GM19463 (cell line): ENCODE results near the gene AP2M1.
"Not testable (repeated sequence)": the region's sequence is repeated elsewhere in the genome, so short reads cannot be mapped to it uniquely, and the experiment has no call there.

Experiments
- ATAC-seq: cut with Tn5 transposase; IDR thresholded peaks from one replicate; pipeline ENCODE4 v1.9.1; 2021; ENCODE audit warnings: mild to moderate bottlenecking, moderate library complexity; ENCODE audit not compliant: unreplicated experiment

AP2M1 gene

GRCh38 chr3:184174646-184175492 lies at the start of gene AP2M1:
Gene AP2M1 (plus strand): TSS chr3:184174855. CDS start chr3:184176994, 2,139 bp downstream.
- peak; percentile 95 for ATAC-seq

GRCh38 chr3:184126006-184126405 lies 48.6 kb upstream of the AP2M1 start:
- ATAC-seq: no peak

GRCh38 chr3:184129012-184129411 lies 45.6 kb upstream of the AP2M1 start:
- ATAC-seq: no peak

- no peak for ATAC-seq
Observed at GRCh38 chr3:184132945-184133344, 41.7 kb upstream of the AP2M1 start.

- peak; percentile 43 for ATAC-seq
Observed at GRCh38 chr3:184133840-184134745, 40.6 kb upstream of the AP2M1 start.

- no peak for ATAC-seq
Observed at GRCh38 chr3:184134746-184135148, 39.9 kb upstream of the AP2M1 start.

GRCh38 chr3:184135149-184135910 lies 39.3 kb upstream of the AP2M1 start, which contains the start of gene EIF2B5:
Gene EIF2B5 (plus strand): TSS chr3:184135358. CDS start chr3:184135386, 28 bp downstream.
- peak; percentile 88 for ATAC-seq

GRCh38 chr3:184135911-184136260 lies 38.8 kb upstream of the AP2M1 start:
- no peak for ATAC-seq

- ATAC-seq: no peak
Observed at GRCh38 chr3:184140436-184140835, 34.2 kb upstream of the AP2M1 start.

- ATAC-seq: no peak
Observed at GRCh38 chr3:184142199-184142598, 32.5 kb upstream of the AP2M1 start.

GRCh38 chr3:184143327-184143726 lies 31.3 kb upstream of the AP2M1 start:
- no peak for ATAC-seq

GRCh38 chr3:184144505-184144904 lies 30.1 kb upstream of the AP2M1 start:
- no peak for ATAC-seq

- no peak for ATAC-seq
Observed at GRCh38 chr3:184145111-184145524, 29.5 kb upstream of the AP2M1 start.

GRCh38 chr3:184145751-184146270 lies 28.8 kb upstream of the AP2M1 start:
- ATAC-seq: no peak

- ATAC-seq: no peak
Observed at GRCh38 chr3:184148076-184148475, 26.6 kb upstream of the AP2M1 start.

GRCh38 chr3:184149123-184149522 lies 25.5 kb upstream of the AP2M1 start:
- ATAC-seq: no peak

- not testable (repeated sequence) for ATAC-seq
Observed at GRCh38 chr3:184149770-184150169, 24.9 kb upstream of the AP2M1 start.

- ATAC-seq: peak; percentile 85
Observed at GRCh38 chr3:184154885-184155643, 19.6 kb upstream of the AP2M1 start, which contains the start of gene DVL3. Gene DVL3 (plus strand): TSS chr3:184155377. CDS start chr3:184155636, 259 bp downstream.

GRCh38 chr3:184155644-184156521 lies 18.8 kb upstream of the AP2M1 start:
- ATAC-seq: peak; percentile 19
